Measurements from ENCODE around the gene ALK. TPM values are rescaled to one million over a fixed set of nuclear protein-coding genes. Genes with fewer than 3 reads are reported as not detected.

ALK gene
- total RNA-seq, 4 donors from 2014 or later = 0.06 to 4.1 TPM; not detected in 2

GRCh38 chr2:29215073-29215472 lies 706.3 kb downstream of the ALK start:
- Histone ChIP-seq H3K27me3 (no peaks in the 10 kb centered on the region), H3K27ac (no peak overlapping the region), H3K4me3 (no peak overlapping the region), H3K9me3 (no peaks in the 10 kb centered on the region), H3K4me1 (no peaks in the 10 kb centered on the region), H3K36me3 (no peaks in the 10 kb centered on the region)
- TF ChIP-seq POLR2A (IDR thresholded peaks at IDR 0.05) (no peak), CTCF (IDR thresholded peaks at IDR 0.05) (no peak)
- intact Hi-C loops (cut with DNase I; ENCODE audit: low total_unique reads) = no loop called here
- DNase-seq = no peak

GRCh38 chr2:29213888-29214291 lies 707.5 kb downstream of the ALK start:
- intact Hi-C loops (cut with DNase I; ENCODE audit: low total_unique reads) = no loop called here
- Histone ChIP-seq H3K27ac (no peak overlapping the region), H3K4me3 (no peak overlapping the region), H3K4me1 (no peaks in the 10 kb centered on the region), H3K27me3 (no peaks in the 10 kb centered on the region), H3K9me3 (no peaks in the 10 kb centered on the region), H3K36me3 (no peaks in the 10 kb centered on the region)
- no peak for TF ChIP-seq POLR2A (IDR thresholded peaks at IDR 0.05)
- TF ChIP-seq CTCF (IDR thresholded peaks at IDR 0.05) = no peak
- no peak for DNase-seq

GRCh38 chr2:29212009-29212408 lies 709.4 kb downstream of the ALK start:
- TF ChIP-seq POLR2A (IDR thresholded peaks at IDR 0.05) = no peak
- Histone ChIP-seq H3K27me3 (no peaks in the 10 kb centered on the region), H3K27ac (no peak overlapping the region), H3K4me3 (no peak overlapping the region), H3K36me3 (no peaks in the 10 kb centered on the region), H3K9me3 (no peaks in the 10 kb centered on the region), H3K4me1 (no peaks in the 10 kb centered on the region)
- intact Hi-C loops (cut with DNase I; ENCODE audit: low total_unique reads) = no loop called here
- no peak for DNase-seq

- intact Hi-C loops (cut with DNase I; ENCODE audit: low total_unique reads) = no loop called here
- no peaks in the 10 kb centered on the region for H3K9me3 ChIP-seq
- no peak overlapping the region for H3K4me3 ChIP-seq
- H3K27ac ChIP-seq = no peak overlapping the region
- H3K27me3 ChIP-seq = no peaks in the 10 kb centered on the region
- no peak for TF ChIP-seq POLR2A (IDR thresholded peaks at IDR 0.05)
- TF ChIP-seq CTCF (IDR thresholded peaks at IDR 0.05) = no peak
- no peak for DNase-seq
- H3K36me3 ChIP-seq = no peaks in the 10 kb centered on the region
- H3K4me1 ChIP-seq = no peaks in the 10 kb centered on the region
These were observed 711.8 kb downstream of the ALK start for GRCh38 chr2:29209551-29209950.

GRCh38 chr2:29207352-29208148 lies 713.8 kb downstream of the ALK start:
- intact Hi-C loops (cut with DNase I; ENCODE audit: low total_unique reads) = no loop called here
- DNase-seq = no peak
- no peaks in the 10 kb centered on the region for H3K27me3 ChIP-seq
- no peaks in the 10 kb centered on the region for H3K9me3 ChIP-seq
- H3K4me1 ChIP-seq = no peaks in the 10 kb centered on the region
- TF ChIP-seq POLR2A (IDR thresholded peaks at IDR 0.05) (no peak), CTCF (IDR thresholded peaks at IDR 0.05) (no peak)
- H3K27ac ChIP-seq = no peak overlapping the region
- no peak overlapping the region for H3K4me3 ChIP-seq
- no peaks in the 10 kb centered on the region for H3K36me3 ChIP-seq
